Activated CD4-positive, alpha-beta T cell treated with anti-CD3 and anti-CD28 coated beads for 36 hours (primary cell): ENCODE data around the gene MGRN1. TPM values are rescaled to one million over a fixed set of nuclear protein-coding genes. Genes with fewer than 3 reads are reported as not detected.

ENCODE experiments used
- ATAC-seq: fragments of 200-7000 bp; cut with Tn5 transposase; one replicate; pipeline ENCODE4 v1.10.0; 2021; ENCODE audit warnings: mild to moderate bottlenecking, moderate library complexity
- CTCF ChIA-PET: fragments of 350-600 bp; sonication (Branson Sonifier 250); formaldehyde crosslinking; loops from one replicate; lab custom pipeline; 2021; ENCODE audit warnings: antibody characterized with exemption; lab: Charles Lee
- POLR2A ChIA-PET: fragments of 350-600 bp; sonication (Branson Sonifier 250); formaldehyde crosslinking; loops from one replicate; lab custom pipeline; 2021; ENCODE audit warnings: antibody characterized with exemption, inconsistent platforms; lab: Charles Lee
- DNase-seq: peaks from one replicate; pipeline ENCODE4 v3.0.0-alpha.2; 2020
- H3K27ac Mint-ChIP-seq: one replicate; pipeline ENCODE4 v1.8.0; 2021; ENCODE audit warnings: mixed read lengths
- H3K27me3 Mint-ChIP-seq: one replicate; pipeline ENCODE4 v1.8.0; 2021; ENCODE audit warnings: mixed read lengths
- H3K36me3 Mint-ChIP-seq: one replicate; pipeline ENCODE4 v1.8.0; 2021; ENCODE audit warnings: low read depth, mixed read lengths
- H3K4me1 Mint-ChIP-seq: one replicate; pipeline ENCODE4 v1.8.0; 2021; ENCODE audit warnings: mixed read lengths
- H3K4me3 Mint-ChIP-seq: one replicate; pipeline ENCODE4 v1.8.0; 2021; ENCODE audit warnings: mild to moderate bottlenecking, moderate library complexity, mixed read lengths
- H3K9me3 Mint-ChIP-seq: one replicate; pipeline ENCODE4 v1.8.0; 2021; ENCODE audit warnings: low read depth, mixed read lengths
- intact Hi-C, 2 experiments: fragments of 100-400 bp; cut with DNase I in 1 of 2; cut with micrococcal nuclease in 1 of 2; formaldehyde crosslinking; loops; one replicate each; pipeline versions ENCODE4 v1.14.2 to v1.15.1; 2022 to 2024; cut with DNase I, micrococcal nuclease
- total RNA-seq, 2 experiments: library from RNA; stranded (reverse); gene quantifications; one replicate each; pipeline ENCODE4 v1.2.3, GENCODE V29; 2021

The MGRN1 gene
- total RNA-seq, 2 experiments from 2014 or later, result 65.0 to 75.4 TPM

DNA sequence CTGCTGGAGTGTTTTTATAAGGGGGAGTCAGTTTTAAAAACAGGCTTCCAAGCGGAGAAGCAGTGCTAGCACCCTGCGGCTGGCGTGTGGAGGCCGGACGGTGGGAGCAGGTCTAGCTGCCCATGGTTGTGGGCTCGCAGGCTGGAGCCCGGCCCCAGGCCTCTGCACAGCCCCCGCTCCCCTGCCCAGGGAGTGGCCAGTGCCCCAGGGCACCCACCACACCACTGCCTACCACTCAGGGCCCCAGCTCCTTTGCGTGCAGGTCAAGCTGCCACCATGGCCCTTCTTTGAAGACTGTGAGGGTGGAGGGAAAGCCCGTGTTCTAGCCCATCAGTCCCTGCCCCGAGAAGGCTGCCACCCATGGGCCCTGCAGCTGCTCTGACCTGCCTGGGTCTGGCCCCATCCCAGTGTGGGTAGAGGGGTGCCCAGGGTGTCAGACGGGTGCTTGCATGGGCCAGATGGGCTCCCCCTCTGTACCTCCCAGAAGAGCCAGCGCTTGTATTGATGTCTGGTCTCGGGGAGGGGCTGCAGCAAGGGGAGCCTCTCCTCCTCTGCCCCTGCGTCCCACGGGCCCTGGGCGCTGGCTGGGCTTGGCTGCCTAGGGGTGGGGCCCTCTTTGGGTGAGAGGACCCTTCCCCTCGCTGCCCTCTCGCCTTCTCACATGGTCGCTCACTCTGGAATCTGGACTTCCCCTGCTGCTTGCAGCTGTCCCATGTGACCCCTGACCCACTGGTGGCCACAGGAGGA is 67.2 kb downstream of the MGRN1 start:
- H3K4me1 Mint-ChIP-seq, result peaks cover 17% of the 10 kb centered on the region
- POLR2A ChIA-PET, result interaction anchor here (0.6 kb wide), 1 partner anchor 36 kb away, joined by 3 read pairs; no protein-coding TSS in a partner anchor
- intact Hi-C loops, result loop anchor here (2.0 to 5.0 kb wide), 4 partner anchors 67 to 421 kb away; partner anchors contain the start of genes DNAJA3 (in 1 of the 2), MGRN1 (in 1 of the 2) and PAM16 (in 1 of the 2)

DNA sequence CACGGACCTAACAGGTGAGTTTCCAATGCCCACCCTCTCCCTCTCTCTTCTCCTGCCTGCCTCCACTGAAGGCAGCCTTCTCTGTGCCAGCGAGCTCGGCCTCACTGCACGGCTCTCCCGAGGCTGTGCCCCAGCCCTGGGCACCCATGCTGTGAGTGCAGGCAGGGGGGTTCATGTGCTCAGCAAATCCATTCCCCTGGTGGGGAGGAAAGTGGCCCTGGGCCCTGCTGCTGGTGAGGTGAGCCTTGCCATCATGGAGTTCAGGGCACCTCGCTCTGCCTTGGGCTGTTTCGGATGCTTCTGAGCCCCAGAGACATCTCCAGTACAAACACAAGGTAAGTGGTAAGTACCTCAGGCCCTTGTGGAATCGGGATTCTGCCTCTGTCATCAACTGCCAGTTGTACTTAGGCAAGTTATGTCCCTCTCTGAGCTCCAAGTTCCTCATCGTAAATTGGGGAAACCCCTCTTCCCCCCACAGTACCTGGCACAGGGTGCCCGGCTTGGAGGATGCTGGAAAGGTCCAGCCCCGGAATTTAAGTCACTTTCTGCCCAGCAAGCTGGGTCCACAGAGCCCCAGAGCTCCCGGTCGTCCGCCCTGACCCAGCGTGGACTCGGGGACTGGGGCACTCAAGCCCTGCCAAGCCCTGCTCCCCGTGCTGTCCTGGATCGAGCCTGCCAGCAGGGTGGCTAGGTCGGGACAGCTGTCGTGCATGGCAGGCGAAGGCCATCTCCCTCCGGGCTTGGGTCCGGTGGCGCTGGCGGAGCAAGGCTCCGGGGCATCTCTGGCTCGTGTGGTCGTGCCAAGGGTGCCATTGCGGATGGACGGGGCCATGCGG is 68.1 kb downstream of the MGRN1 start:
- Mint-ChIP-seq H3K27ac (peak overlapping the region; percentile 83), H3K4me1 (peaks cover 17% of the 10 kb centered on the region), H3K9me3 (no peaks in the 10 kb centered on the region), H3K27me3 (no peaks in the 10 kb centered on the region), H3K4me3 (peak overlapping the region; percentile 77), H3K36me3 (peaks cover 3% of the 10 kb centered on the region)
- intact Hi-C loops, result loop anchor here (1.0 to 5.0 kb wide), 14 partner anchors 16 to 422 kb away; partner anchors contain the start of genes ANKS3 (in 2 of the 2), DNAAF8 (in 2 of the 2), MGRN1 (in 2 of the 2) and DNAJA3 (in 1 of the 2)
- DNase-seq (no peak), ATAC-seq (peak; percentile 11)
- ChIA-PET POLR2A (interaction anchor here (0.6 to 2.3 kb wide), 2 partner anchors 36 to 41 kb away, joined by 3 to 10 read pairs; partner anchors contain the start of genes ANKS3 and DNAAF8), CTCF (interaction anchor here (0.5 to 1.5 kb wide), 4 partner anchors 17 to 265 kb away, joined by 3 to 6 read pairs (median 4); partner anchors contain the start of genes ANKS3 and DNAAF8)

More for the DNA sequence above, 67.2 kb downstream of the MGRN1 start:
- Mint-ChIP-seq H3K9me3 (no peaks in the 10 kb centered on the region), H3K27ac (peak overlapping the region; percentile 25), H3K36me3 (peaks cover 3% of the 10 kb centered on the region), H3K27me3 (no peaks in the 10 kb centered on the region), H3K4me3 (peak overlapping the region; percentile 77)
- ATAC-seq (no peak), DNase-seq (no peak)
- CTCF ChIA-PET, result interaction anchor here (0.5 to 1.5 kb wide), 5 partner anchors 16 to 384 kb away, joined by 3 to 6 read pairs (median 3); no protein-coding TSS in a partner anchor

DNA sequence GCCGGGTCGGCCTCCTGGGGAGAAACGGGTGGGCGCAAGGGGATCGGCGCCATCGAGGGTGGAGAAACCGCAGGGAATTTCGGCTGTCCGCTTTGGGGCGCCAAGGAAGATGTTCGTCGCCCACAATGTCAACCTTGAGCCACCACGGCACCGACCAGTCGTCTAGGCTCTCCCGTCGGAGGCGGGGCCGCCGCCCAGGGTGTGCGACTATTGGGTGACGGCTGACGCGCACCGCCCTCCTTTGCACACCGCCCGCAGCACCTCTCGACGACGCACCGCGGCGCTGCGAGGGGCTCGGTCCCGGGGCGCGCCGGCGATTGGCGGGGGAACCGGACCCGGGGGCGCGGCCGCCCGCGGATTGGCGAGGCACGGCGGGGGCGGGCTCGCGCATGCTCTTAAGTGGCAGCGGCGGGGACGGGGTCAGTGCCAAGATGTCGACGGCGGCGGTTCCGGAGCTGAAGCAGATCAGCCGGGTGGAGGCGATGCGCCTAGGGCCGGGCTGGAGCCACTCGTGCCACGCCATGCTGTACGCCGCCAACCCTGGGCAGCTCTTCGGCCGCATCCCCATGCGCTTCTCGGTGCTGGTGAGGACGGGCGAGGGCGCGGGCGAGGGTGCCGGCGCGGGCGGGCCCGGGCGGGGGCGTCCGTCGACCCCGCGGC is 68.8 kb downstream of the MGRN1 start, which contains the start of gene NUDT16L1:
TSS of gene NUDT16L1 (plus strand) at position 267 of the 660 bp plus-strand sequence. CDS start at position 432, 165 bp downstream.
- Mint-ChIP-seq H3K4me1 (peaks cover 17% of the 10 kb centered on the region), H3K27ac (peak within 1 kb of the TSS; percentile 83), H3K27me3 (no peaks in the 10 kb centered on the region), H3K9me3 (no peaks in the 10 kb centered on the region), H3K4me3 (peak within 1 kb of the TSS; percentile 77), H3K36me3 (peaks cover 3% of the 10 kb centered on the region)
- DNase-seq, result peak; percentile 98
- POLR2A ChIA-PET, result interaction anchor here (2.3 kb wide), 1 partner anchor 41 kb away, joined by 10 read pairs; the partner anchor contains the start of genes ANKS3 and DNAAF8
- CTCF ChIA-PET, result interaction anchor here (1.1 to 1.5 kb wide), 2 partner anchors 17 to 41 kb away, joined by 4 to 6 read pairs; partner anchors contain the start of genes ANKS3 and DNAAF8
- peak; percentile 95 for ATAC-seq
- intact Hi-C loops, result loop anchor here (1.0 to 5.0 kb wide), 14 partner anchors 17 to 423 kb away; partner anchors contain the start of genes ANKS3 (in 2 of the 2), DNAAF8 (in 2 of the 2), MGRN1 (in 2 of the 2) and DNAJA3 (in 1 of the 2)

DNA sequence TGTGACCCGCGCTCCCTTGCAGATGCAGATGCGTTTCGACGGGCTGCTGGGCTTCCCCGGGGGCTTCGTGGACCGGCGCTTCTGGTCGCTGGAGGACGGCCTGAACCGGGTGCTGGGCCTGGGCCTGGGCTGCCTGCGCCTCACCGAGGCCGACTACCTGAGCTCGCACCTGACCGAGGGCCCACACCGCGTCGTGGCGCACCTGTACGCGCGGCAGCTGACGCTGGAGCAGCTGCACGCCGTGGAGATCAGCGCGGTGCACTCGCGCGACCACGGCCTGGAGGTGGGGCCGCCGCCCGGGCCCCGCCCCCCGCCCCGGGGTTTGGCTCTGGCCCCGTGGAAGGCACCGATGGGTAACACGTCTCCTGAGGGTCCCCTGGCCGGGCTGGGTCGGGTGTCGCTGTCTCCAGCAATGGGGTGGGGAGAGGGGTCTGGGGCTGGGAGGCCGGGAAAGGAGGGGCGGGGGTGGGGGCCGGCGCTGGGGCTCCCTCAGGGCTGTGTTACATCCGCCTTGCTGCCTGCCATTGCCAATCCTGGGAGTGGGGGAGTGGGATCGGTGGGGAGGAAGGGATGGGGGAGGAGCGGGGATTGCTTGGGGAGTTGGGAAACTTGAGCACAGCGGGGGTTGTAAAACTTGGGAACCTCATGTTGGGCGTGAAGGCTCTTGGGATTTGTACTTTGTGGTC is 69.5 kb downstream of the MGRN1 start:
- ChIA-PET CTCF (interaction anchor here (1.1 kb wide), 1 partner anchor 40 kb away, joined by 4 read pairs; the partner anchor contains the start of genes ANKS3 and DNAAF8), POLR2A (interaction anchor here (0.6 to 2.3 kb wide), 2 partner anchors 40 to 224 kb away, joined by 7 to 10 read pairs; partner anchors contain the start of genes ANKS3 and DNAAF8)
- DNase-seq (peak; percentile 58), ATAC-seq (peak; percentile 11)
- peaks cover 3% of the 10 kb centered on the region for H3K36me3 Mint-ChIP-seq
- peak overlapping the region; percentile 77 for H3K4me3 Mint-ChIP-seq
- intact Hi-C loops, result loop anchor here (1.0 to 5.0 kb wide), 14 partner anchors 18 to 423 kb away; partner anchors contain the start of genes ANKS3 (in 2 of the 2), DNAAF8 (in 2 of the 2), MGRN1 (in 2 of the 2) and DNAJA3 (in 1 of the 2)
- no peaks in the 10 kb centered on the region for H3K9me3 Mint-ChIP-seq
- no peaks in the 10 kb centered on the region for H3K27me3 Mint-ChIP-seq
- H3K27ac Mint-ChIP-seq, result peak overlapping the region; percentile 75
- peaks cover 17% of the 10 kb centered on the region for H3K4me1 Mint-ChIP-seq

GRCh38 chr16:4694642-4695451 is 70.2 kb downstream of the MGRN1 start:
- ATAC-seq, result no peak
- peaks cover 19% of the 10 kb centered on the region for H3K4me1 Mint-ChIP-seq
- peak overlapping the region; percentile 75 for H3K27ac Mint-ChIP-seq
- CTCF ChIA-PET, result interaction anchor here (0.7 to 1.5 kb wide), 6 partner anchors 11 to 269 kb away, joined by 3 to 5 read pairs (median 4); partner anchors contain the start of genes ANKS3 and DNAAF8
- peak overlapping the region; percentile 77 for H3K4me3 Mint-ChIP-seq
- H3K9me3 Mint-ChIP-seq, result no peaks in the 10 kb centered on the region
- H3K27me3 Mint-ChIP-seq, result no peaks in the 10 kb centered on the region
- DNase-seq, result no peak
- intact Hi-C loops, result loop anchor here in 1 of 2 experiments (5.0 kb wide), 2 partner anchors 268 to 343 kb away; partner anchors contain the start of genes DNAJA3 and PAM16
- POLR2A ChIA-PET, result interaction anchor here (0.6 to 2.3 kb wide), 3 partner anchors 39 to 225 kb away, joined by 4 to 10 read pairs (median 7); partner anchors contain the start of genes ANKS3 and DNAAF8
- peaks cover 9% of the 10 kb centered on the region for H3K36me3 Mint-ChIP-seq

DNA sequence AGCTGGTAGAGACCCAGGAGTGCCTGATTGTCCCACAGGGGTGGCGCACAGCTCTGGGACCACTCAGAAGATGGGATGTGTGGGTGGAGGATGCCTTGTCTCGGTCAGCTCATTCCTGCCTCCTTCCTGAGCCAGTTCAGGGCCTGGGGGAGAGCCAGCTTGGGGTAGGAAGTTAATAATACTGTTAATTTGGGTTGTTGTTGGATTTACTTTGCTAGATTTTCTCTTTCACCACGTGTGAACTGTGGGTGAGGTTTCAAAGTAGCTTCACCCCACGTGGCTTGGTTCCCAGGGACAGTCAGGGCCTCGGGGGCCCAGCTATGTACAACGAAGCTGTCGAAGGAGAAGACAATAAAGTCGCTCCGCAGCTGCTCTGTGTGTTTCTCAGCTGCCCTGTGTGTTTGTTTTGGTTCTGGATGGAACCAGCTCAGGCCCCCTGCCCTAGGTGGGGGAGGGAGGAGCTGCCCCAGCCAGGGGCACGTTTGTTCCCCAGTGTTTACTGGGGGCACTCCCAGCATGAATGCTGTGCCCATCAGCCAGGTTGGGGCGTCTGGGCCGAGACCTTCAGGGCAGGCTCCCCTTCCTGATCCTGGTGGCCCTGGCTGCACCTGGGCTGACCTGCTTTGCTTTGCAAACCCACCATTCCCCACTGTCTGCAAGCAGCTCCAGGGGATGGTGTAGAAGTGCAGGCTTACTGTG is 71.0 kb downstream of the MGRN1 start:
- CTCF ChIA-PET, result interaction anchor here (0.7 to 1.5 kb wide), 7 partner anchors 12 to 268 kb away, joined by 3 to 5 read pairs (median 3); partner anchors contain the start of genes ANKS3 and DNAAF8
- peaks cover 12% of the 10 kb centered on the region for H3K36me3 Mint-ChIP-seq
- H3K27ac Mint-ChIP-seq, result no peak overlapping the region
- no peaks in the 10 kb centered on the region for H3K9me3 Mint-ChIP-seq
- H3K4me1 Mint-ChIP-seq, result peaks cover 25% of the 10 kb centered on the region
- POLR2A ChIA-PET, result interaction anchor here (0.8 kb wide), 1 partner anchor 39 kb away, joined by 4 read pairs; the partner anchor contains the start of genes ANKS3 and DNAAF8
- peak overlapping the region; percentile 77 for H3K4me3 Mint-ChIP-seq
- H3K27me3 Mint-ChIP-seq, result no peaks in the 10 kb centered on the region
- intact Hi-C loops, result no loop called here
- no peak for ATAC-seq
- DNase-seq, result no peak

DNA sequence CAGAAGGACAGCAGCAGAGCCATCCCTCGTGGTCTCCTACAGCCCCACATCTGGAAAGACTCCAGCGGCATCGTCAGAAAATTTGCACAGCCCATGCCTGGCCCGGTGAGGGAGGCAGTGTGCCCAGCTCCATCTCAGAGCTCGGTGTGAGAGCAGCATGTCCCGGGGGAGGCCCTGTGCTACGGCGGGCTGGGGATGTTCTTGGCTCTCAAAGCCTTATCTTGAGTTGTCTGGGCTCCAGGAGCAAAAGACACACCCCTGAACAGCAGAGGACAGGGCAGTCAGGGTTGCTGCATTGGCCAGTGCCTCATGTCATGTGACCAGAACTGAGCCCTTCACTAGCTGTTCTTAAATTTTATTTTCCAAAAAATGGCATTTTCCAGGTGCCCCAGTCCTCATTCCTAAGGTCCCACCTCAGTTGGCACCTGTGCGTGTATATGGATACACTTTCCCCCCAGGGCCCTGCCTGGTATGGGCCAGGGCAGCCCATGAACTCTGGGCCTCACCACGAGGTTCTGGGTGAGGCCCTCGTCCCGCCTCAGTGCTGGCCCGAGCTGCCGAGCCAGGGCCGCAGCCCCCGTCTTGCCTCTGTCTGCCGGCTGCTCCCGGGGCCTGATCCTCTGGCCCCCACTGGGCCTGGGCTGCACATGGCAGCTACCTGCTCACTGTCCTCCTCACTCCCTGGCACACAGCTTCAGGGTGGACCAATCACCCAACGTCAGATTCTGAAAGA is 71.7 kb downstream of the MGRN1 start:
- intact Hi-C loops, result no loop called here
- POLR2A ChIA-PET, result no interaction called here
- ATAC-seq (no peak), DNase-seq (no peak)
- Mint-ChIP-seq H3K9me3 (no peaks in the 10 kb centered on the region), H3K27ac (no peak overlapping the region), H3K27me3 (no peaks in the 10 kb centered on the region), H3K36me3 (peaks cover 12% of the 10 kb centered on the region), H3K4me3 (no peak overlapping the region), H3K4me1 (peaks cover 25% of the 10 kb centered on the region)
- CTCF ChIA-PET, result interaction anchor here (0.7 to 1.5 kb wide), 2 partner anchors 38 to 260 kb away, joined by 3 to 4 read pairs; partner anchors contain the start of genes ANKS3 and DNAAF8
